GM18505 (cell line): ENCODE data around the gene CACTIN.
"Not testable (repeated sequence)": the region's sequence is repeated elsewhere in the genome, so short reads cannot be mapped to it uniquely, and the experiment has no call there.

Source experiments
- ATAC-seq: cut with Tn5 transposase; IDR thresholded peaks from one replicate; pipeline ENCODE4 v1.9.1; 2021; ENCODE audit not compliant: unreplicated experiment
- POLR2A ChIP-seq: IDR thresholded peaks from 4 replicates; pipeline ENCODE4 v1.6.1; 2011; ENCODE audit warnings: borderline replicate concordance; ENCODE audit not compliant: insufficient read depth, insufficient read length; ENCODE audit errors: extremely low read depth

Gene CACTIN

GRCh38 chr19:3636506-3636905 is 9.9 kb upstream of the CACTIN start:
- ATAC-seq: no peak
- TF ChIP-seq POLR2A: no peak

GRCh38 chr19:3634496-3635045 is 8.0 kb upstream of the CACTIN start:
- no peak for TF ChIP-seq POLR2A
- ATAC-seq: no peak

DNA sequence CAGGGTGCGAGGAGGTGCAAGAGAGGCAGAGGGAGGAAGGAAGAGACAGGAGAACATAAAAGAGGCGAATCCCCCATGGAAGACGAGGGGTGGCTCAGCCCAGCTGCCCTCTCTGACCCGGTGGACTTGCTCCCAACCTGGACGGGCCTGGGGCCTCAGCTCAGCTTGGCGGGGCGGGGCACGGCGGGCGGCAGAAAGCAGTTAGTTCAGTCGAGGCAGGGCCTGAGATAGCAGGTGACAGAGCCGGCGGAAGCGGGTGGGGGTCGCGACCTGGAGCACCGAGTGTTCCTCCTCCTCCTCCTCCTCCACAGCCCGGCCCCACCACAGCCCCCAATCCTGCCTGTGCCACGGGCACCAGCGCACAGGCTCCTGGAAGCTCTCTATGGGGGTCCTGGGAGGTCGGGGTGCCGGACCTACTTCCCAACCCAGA is 7.0 kb upstream of the CACTIN start:
- TF ChIP-seq POLR2A: no peak
- no peak for ATAC-seq

- ATAC-seq: no peak
- TF ChIP-seq POLR2A: no peak
These were observed 6.4 kb upstream of the CACTIN start for GRCh38 chr19:3632739-3633558.

GRCh38 chr19:3632098-3632497 is 5.5 kb upstream of the CACTIN start:
- no peak for TF ChIP-seq POLR2A
- no peak for ATAC-seq

DNA sequence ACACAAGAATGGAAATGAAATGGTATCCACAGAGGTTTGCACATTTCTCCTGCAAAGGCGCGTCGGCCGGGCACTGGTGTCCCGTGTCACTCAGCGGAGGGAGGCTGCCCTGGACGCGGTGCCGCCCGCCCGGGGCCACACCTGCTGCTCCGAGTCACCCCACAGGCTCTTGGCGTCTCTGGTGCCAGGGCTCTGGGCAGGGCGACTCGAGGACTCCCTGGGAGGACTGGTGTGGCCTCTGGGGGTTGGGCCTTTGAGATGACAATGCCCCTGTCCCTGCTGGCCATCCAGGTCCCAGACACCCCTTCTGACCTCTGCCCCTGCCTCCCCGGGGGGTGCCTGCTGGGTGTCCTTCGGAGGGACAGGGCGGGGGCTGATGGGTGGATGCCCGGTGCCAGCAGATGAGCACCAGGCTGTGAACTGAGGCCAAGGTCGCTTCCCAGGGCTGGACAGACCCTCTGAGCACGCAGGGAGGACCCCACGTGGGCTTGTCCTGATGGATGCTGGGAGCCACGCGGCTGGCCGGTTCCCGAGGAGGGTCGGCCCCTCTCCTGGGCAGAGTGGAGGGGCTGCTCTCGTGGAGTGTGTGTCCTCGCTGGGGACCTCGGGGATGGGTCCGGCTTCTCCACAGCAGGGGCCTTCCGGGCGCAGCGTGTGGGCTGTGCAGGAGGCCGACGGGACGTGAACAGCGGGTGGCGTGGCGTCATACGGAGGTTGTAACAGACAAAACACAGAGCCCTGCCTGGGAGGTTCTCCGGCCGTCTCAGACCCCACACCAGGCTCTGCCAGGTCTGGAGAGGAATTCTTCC is 4.7 kb upstream of the CACTIN start:
- no peak for TF ChIP-seq POLR2A
- no peak for ATAC-seq

GRCh38 chr19:3628766-3629165 is 2.2 kb upstream of the CACTIN start:
- not testable (repeated sequence) for ATAC-seq

DNA sequence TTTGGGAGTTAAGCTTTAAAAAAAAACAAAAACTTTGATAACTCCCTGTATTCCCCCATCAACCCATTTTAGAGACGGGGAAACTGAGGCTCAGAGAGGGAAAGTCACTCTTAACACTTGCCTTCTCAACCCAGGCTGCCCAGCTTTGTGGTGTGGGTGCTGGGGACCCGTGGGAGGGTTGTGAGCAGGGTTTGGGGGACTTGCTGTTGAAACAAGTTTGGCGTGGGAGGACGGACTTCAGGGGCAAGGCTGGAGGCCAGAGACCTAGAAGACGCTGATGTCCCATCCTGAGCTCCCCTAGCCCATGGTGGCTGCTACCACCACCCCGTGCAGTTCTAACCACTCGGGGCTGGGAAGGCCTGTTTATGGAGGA is 747 bp upstream of the CACTIN start:
- no peak for ATAC-seq
- no peak for TF ChIP-seq POLR2A

DNA sequence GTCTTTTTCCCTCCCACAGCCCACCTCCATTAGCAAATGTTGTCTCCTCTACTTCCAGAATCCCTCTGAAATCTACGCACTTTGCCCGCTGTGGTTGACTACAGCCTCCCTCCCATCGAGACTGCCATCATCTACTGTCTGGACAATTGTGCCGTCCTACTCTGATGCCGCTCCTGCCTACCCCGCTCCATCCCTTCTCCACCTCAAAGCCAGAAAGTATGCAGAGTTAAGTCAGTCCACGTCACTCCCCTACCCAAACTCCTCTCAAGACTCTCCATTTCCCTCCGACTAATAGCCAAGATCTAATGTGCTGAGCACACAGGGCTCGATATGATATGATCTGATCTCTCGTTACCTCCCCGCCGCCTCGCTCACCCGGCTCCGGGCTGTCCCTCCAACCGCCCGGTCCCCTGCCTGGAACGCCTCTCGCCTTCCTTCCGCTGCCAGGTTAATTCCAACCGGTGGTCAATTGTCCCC is 556 bp downstream of the CACTIN start:
- ATAC-seq: peak; percentile 16
- no peak for TF ChIP-seq POLR2A

DNA sequence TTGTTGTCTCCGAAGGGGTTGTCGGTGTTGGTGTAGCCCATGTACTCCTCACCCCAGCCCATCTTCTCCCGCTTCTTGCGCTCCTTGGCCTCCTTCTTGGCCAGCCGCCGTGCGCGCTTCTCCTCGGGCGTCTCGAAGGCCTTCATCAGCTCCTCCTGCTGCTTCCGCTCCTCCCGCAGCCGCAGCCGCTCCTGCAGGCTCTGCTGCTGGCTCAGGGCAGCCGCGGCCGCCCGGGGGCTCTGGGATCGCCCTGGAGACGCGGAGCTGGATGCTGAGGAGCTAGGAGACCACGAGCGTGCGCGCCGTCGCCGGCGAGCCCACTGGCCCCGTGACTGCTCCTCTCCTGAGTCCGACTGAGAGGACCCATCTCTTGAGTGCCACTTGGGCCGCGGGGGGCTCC is 2.9 kb downstream of the CACTIN start:
- ATAC-seq: no peak
- TF ChIP-seq POLR2A: no peak

- no peak for TF ChIP-seq POLR2A
- no peak for ATAC-seq
These were observed 4.4 kb downstream of the CACTIN start for GRCh38 chr19:3622224-3622623.

GRCh38 chr19:3621689-3622088 is 4.9 kb downstream of the CACTIN start:
- no peak for TF ChIP-seq POLR2A
- ATAC-seq: no peak

- TF ChIP-seq POLR2A: no peak
- no peak for ATAC-seq
These were observed 5.6 kb downstream of the CACTIN start for GRCh38 chr19:3620817-3621547.
